NCI-H2227 (cell line): ENCODE measurements around the gene MYH2.

Source experiments
- DNase-seq: peaks from one replicate; lab custom pipeline; 2025; ENCODE audit not compliant: unreplicated experiment; lab: John Stamatoyannopoulos, UW

The MYH2 gene

GRCh38 chr17:10516638-10517037 is 32.8 kb downstream of the MYH2 start:
- DNase-seq = no peak

- no peak for DNase-seq
Measured at GRCh38 chr17:10516065-10516464, 33.4 kb downstream of the MYH2 start.

GRCh38 chr17:10513299-10514067 is 36.0 kb downstream of the MYH2 start:
- no peak for DNase-seq

- no peak for DNase-seq
Measured at GRCh38 chr17:10512856-10513255, 36.6 kb downstream of the MYH2 start.

- no peak for DNase-seq
Measured at GRCh38 chr17:10499950-10500349, 49.5 kb downstream of the MYH2 start.

GRCh38 chr17:10492004-10492403 is 57.5 kb downstream of the MYH2 start:
- no peak for DNase-seq

- DNase-seq = no peak
Measured at GRCh38 chr17:10482252-10482651, 67.2 kb downstream of the MYH2 start.

- no peak for DNase-seq
Measured at GRCh38 chr17:10477701-10478100, 71.8 kb downstream of the MYH2 start.

- DNase-seq = no peak
Measured at GRCh38 chr17:10474536-10474935, 74.9 kb downstream of the MYH2 start.

GRCh38 chr17:10471858-10472257 is 77.6 kb downstream of the MYH2 start:
- DNase-seq = no peak
